Ishikawa (cell line): ENCODE measurements around the gene SMYD3.

Experiments used
- CEBPB ChIP-seq: IDR thresholded peaks from 2 replicates; pipeline ENCODE4 v1.6.1; 2012
- CREB1 ChIP-seq: IDR thresholded peaks from 2 replicates; pipeline ENCODE4 v1.6.1; 2012; ENCODE audit warnings: low read depth
- EGR1 ChIP-seq: IDR thresholded peaks from 2 replicates; pipeline ENCODE4 v1.6.1; 2012
- EP300 ChIP-seq: IDR thresholded peaks from 2 replicates; pipeline ENCODE4 v1.6.1; 2012; ENCODE audit warnings: borderline replicate concordance
- FOXM1 ChIP-seq: IDR thresholded peaks from 2 replicates; pipeline ENCODE4 v1.6.1; 2012; ENCODE audit warnings: low read depth, borderline replicate concordance
- NFIC ChIP-seq: IDR thresholded peaks from 2 replicates; pipeline ENCODE4 v1.6.1; 2012
- RAD21 ChIP-seq: IDR thresholded peaks from 2 replicates; pipeline ENCODE4 v1.6.1; 2012; ENCODE audit warnings: low read depth
- TAF1 ChIP-seq: IDR thresholded peaks from 2 replicates; pipeline ENCODE4 v1.6.1; 2012; ENCODE audit warnings: low read depth, mild to moderate bottlenecking
- TCF12 ChIP-seq: IDR thresholded peaks from 2 replicates; pipeline ENCODE4 v1.6.1; 2012; ENCODE audit warnings: low read depth
- TEAD4 ChIP-seq: IDR thresholded peaks from 2 replicates; pipeline ENCODE4 v1.6.1; 2012
- USF1 ChIP-seq: IDR thresholded peaks from 2 replicates; pipeline ENCODE4 v1.6.1; 2012
- YY1 ChIP-seq: IDR thresholded peaks from 2 replicates; pipeline ENCODE4 v1.6.1; 2012; ENCODE audit warnings: low read depth
- ZBTB7A ChIP-seq: IDR thresholded peaks from 2 replicates; pipeline ENCODE4 v1.6.1; 2012; ENCODE audit warnings: low read depth
- TF ChIP-seq, protein P1 (sequence below): IDR thresholded peaks from 2 replicates; pipeline ENCODE4 v1.6.1; 2012; ENCODE audit warnings: low read depth, mild to moderate bottlenecking
- TF ChIP-seq, protein P2 (sequence below): IDR thresholded peaks from 2 replicates; pipeline ENCODE4 v1.6.1; 2012

SMYD3 gene

DNA sequence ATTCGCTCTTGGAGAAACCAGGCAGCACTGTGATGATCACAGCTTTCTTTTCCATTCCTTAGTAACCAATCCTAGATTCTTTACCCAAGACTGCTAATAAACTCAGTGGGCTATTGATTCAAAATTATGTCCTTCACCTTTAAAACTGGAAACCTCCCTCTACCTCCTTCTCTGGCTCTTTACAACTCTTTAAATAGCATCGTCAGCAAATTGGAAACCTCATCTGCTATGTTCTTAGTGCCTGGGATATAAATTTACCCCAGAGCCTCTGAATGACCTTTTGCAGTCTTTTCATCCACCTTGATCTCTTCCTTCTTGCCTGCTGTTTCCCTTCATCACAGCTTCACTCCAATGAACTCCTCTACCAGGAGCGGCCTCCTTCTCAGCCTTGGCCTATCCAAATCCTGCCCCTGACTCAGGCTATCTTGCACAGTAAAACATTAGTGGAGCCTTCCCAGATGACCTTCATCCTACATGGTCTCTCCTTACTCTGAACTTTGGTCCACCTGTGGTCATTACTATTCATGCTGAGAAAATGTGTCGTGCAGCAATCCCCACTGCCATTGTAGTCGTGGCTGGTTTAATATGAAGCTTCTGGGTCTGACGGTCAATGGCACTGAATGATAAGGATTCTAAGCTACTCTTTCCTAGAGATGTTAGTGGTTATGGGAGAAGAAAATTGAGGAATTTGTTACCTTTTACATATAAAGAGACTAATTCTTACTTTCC, 644.1 kb downstream of the SMYD3 start:
- TF ChIP-seq, protein P1, sequence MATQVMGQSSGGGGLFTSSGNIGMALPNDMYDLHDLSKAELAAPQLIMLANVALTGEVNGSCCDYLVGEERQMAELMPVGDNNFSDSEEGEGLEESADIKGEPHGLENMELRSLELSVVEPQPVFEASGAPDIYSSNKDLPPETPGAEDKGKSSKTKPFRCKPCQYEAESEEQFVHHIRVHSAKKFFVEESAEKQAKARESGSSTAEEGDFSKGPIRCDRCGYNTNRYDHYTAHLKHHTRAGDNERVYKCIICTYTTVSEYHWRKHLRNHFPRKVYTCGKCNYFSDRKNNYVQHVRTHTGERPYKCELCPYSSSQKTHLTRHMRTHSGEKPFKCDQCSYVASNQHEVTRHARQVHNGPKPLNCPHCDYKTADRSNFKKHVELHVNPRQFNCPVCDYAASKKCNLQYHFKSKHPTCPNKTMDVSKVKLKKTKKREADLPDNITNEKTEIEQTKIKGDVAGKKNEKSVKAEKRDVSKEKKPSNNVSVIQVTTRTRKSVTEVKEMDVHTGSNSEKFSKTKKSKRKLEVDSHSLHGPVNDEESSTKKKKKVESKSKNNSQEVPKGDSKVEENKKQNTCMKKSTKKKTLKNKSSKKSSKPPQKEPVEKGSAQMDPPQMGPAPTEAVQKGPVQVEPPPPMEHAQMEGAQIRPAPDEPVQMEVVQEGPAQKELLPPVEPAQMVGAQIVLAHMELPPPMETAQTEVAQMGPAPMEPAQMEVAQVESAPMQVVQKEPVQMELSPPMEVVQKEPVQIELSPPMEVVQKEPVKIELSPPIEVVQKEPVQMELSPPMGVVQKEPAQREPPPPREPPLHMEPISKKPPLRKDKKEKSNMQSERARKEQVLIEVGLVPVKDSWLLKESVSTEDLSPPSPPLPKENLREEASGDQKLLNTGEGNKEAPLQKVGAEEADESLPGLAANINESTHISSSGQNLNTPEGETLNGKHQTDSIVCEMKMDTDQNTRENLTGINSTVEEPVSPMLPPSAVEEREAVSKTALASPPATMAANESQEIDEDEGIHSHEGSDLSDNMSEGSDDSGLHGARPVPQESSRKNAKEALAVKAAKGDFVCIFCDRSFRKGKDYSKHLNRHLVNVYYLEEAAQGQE, result no peak
- no peak for TF ChIP-seq TCF12
- TF ChIP-seq, protein P2, sequence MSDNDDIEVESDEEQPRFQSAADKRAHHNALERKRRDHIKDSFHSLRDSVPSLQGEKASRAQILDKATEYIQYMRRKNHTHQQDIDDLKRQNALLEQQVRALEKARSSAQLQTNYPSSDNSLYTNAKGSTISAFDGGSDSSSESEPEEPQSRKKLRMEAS, result no peak
- no peak for TF ChIP-seq EP300
- no peak for TF ChIP-seq YY1
- TF ChIP-seq EGR1, result no peak
- no peak for TF ChIP-seq CEBPB
- TF ChIP-seq RAD21, result no peak
- no peak for TF ChIP-seq TEAD4
- no peak for TF ChIP-seq USF1
- no peak for TF ChIP-seq NFIC
- no peak for TF ChIP-seq TAF1
- TF ChIP-seq ZBTB7A, result no peak
- no peak for TF ChIP-seq CREB1

GRCh38 chr1:245860657-245861544, 646.2 kb downstream of the SMYD3 start:
- no peak for TF ChIP-seq TCF12
- TF ChIP-seq CEBPB, result no peak
- TF ChIP-seq ZBTB7A, result no peak
- TF ChIP-seq RAD21, result no peak
- no peak for TF ChIP-seq EP300
- no peak for TF ChIP-seq USF1
- no peak for TF ChIP-seq FOXM1
- no peak for TF ChIP-seq TEAD4
- no peak for TF ChIP-seq TAF1
- TF ChIP-seq, protein P2, result no peak
- TF ChIP-seq EGR1, result no peak
- no peak for TF ChIP-seq CREB1
- no peak for TF ChIP-seq YY1
- TF ChIP-seq, protein P1, result no peak

- TF ChIP-seq FOXM1 (no peak), TAF1 (no peak), TCF12 (no peak), TEAD4 (no peak), USF1 (no peak), NFIC (no peak), CREB1 (no peak), EP300 (no peak), CEBPB (no peak), ZBTB7A (no peak), EGR1 (no peak), YY1 (no peak), RAD21 (no peak)
- TF ChIP-seq, protein P1, result no peak
- TF ChIP-seq, protein P2, result no peak
Measured at GRCh38 chr1:245859493-245860114, 647.5 kb downstream of the SMYD3 start.
